Measurements from ENCODE around the gene KATNAL2. TPM values are rescaled to one million over a fixed set of nuclear protein-coding genes. Genes with fewer than 3 reads are reported as not detected.
A peak's percentile ranks its signal among the peaks of the same experiment; 100 is the strongest.

The KATNAL2 gene
- total RNA-seq, 2 donors from 2014 or later, result 0.88 to 2.0 TPM

GRCh38 chr18:47050468-47050867 is 133.1 kb downstream of the KATNAL2 start:
- DNase-seq (ENCODE audit: low spot score in 2 of 2) (peak in 1 of 2 donors; percentile 15), ATAC-seq (no peak)
- Mint-ChIP-seq H3K27ac (no peak overlapping the region), H3K36me3 (no peaks in the 10 kb centered on the region), H3K9me3 (no peaks in the 10 kb centered on the region)

- Mint-ChIP-seq H3K36me3 (no peaks in the 10 kb centered on the region), H3K27ac (no peak overlapping the region), H3K9me3 (no peaks in the 10 kb centered on the region)
- ATAC-seq (no peak), DNase-seq (ENCODE audit: low spot score in 2 of 2) (no peak)
These were observed 137.0 kb downstream of the KATNAL2 start for GRCh38 chr18:47054369-47054768.

- H3K36me3 Mint-ChIP-seq, result no peaks in the 10 kb centered on the region
- ATAC-seq (no peak), DNase-seq (ENCODE audit: low spot score in 2 of 2) (no peak)
- H3K9me3 Mint-ChIP-seq, result no peaks in the 10 kb centered on the region
- no peak overlapping the region for H3K27ac Mint-ChIP-seq
These were observed 145.1 kb downstream of the KATNAL2 start for GRCh38 chr18:47062471-47062870.

- Mint-ChIP-seq H3K9me3 (no peaks in the 10 kb centered on the region), H3K36me3 (no peaks in the 10 kb centered on the region), H3K27ac (no peak overlapping the region)
- ATAC-seq (no peak), DNase-seq (ENCODE audit: low spot score in 2 of 2) (no peak)
These were observed 145.7 kb downstream of the KATNAL2 start for GRCh38 chr18:47063096-47063495.

- Mint-ChIP-seq H3K36me3 (no peaks in the 10 kb centered on the region), H3K27ac (peak overlapping the region in 1 of 2 donors; percentile 25), H3K9me3 (no peaks in the 10 kb centered on the region)
- ATAC-seq, result no peak
- DNase-seq (ENCODE audit: low spot score in 2 of 2), result no peak
These were observed 150.2 kb downstream of the KATNAL2 start for GRCh38 chr18:47067648-47068047.

- ATAC-seq (no peak), DNase-seq (ENCODE audit: low spot score in 2 of 2) (no peak)
- no peak overlapping the region for H3K27ac Mint-ChIP-seq
- no peaks in the 10 kb centered on the region for H3K9me3 Mint-ChIP-seq
- H3K36me3 Mint-ChIP-seq, result no peaks in the 10 kb centered on the region
These were observed 157.9 kb downstream of the KATNAL2 start for GRCh38 chr18:47075098-47075883.

GRCh38 chr18:47077111-47077510 is 159.7 kb downstream of the KATNAL2 start:
- no peak for DNase-seq (ENCODE audit: low spot score in 2 of 2)
- no peak overlapping the region for H3K27ac Mint-ChIP-seq
- no peaks in the 10 kb centered on the region for H3K36me3 Mint-ChIP-seq
- no peaks in the 10 kb centered on the region for H3K9me3 Mint-ChIP-seq
- ATAC-seq, result no peak

GRCh38 chr18:47080872-47081271 is 163.5 kb downstream of the KATNAL2 start:
- H3K27ac Mint-ChIP-seq, result no peak overlapping the region
- no peaks in the 10 kb centered on the region for H3K9me3 Mint-ChIP-seq
- DNase-seq (ENCODE audit: low spot score in 2 of 2) (no peak), ATAC-seq (no peak)
- H3K36me3 Mint-ChIP-seq, result no peaks in the 10 kb centered on the region

GRCh38 chr18:47081578-47081977 is 164.2 kb downstream of the KATNAL2 start:
- Mint-ChIP-seq H3K27ac (no peak overlapping the region), H3K9me3 (no peaks in the 10 kb centered on the region)

GRCh38 chr18:47087676-47088075 is 170.3 kb downstream of the KATNAL2 start:
- no peak for DNase-seq (ENCODE audit: low spot score in 2 of 2)
- H3K9me3 Mint-ChIP-seq, result no peaks in the 10 kb centered on the region
- peaks cover 0 to 8% of the 10 kb centered on the region in 2 donors for H3K36me3 Mint-ChIP-seq
- ATAC-seq, result no peak
- H3K27ac Mint-ChIP-seq, result no peak overlapping the region

More at GRCh38 chr18:47081578-47081977, 164.2 kb downstream of the KATNAL2 start:
- DNase-seq (ENCODE audit: low spot score in 2 of 2) (no peak), ATAC-seq (no peak)
- no peaks in the 10 kb centered on the region for H3K36me3 Mint-ChIP-seq

- no peak overlapping the region for H3K27ac Mint-ChIP-seq
These were observed 178.4 kb downstream of the KATNAL2 start for GRCh38 chr18:47095810-47096209.

GRCh38 chr18:47100212-47100831 is 182.9 kb downstream of the KATNAL2 start:
- Mint-ChIP-seq H3K9me3 (no peaks in the 10 kb centered on the region), H3K36me3 (no peaks in the 10 kb centered on the region), H3K27ac (no peak overlapping the region)
- peak; percentile 66 to 72 for ATAC-seq
- DNase-seq (ENCODE audit: low spot score in 2 of 2), result peak; percentile 56 to 70

More at GRCh38 chr18:47095810-47096209, 178.4 kb downstream of the KATNAL2 start:
- no peak for ATAC-seq
- no peaks in the 10 kb centered on the region for H3K9me3 Mint-ChIP-seq
- no peaks in the 10 kb centered on the region for H3K36me3 Mint-ChIP-seq
- no peak for DNase-seq (ENCODE audit: low spot score in 2 of 2)

GRCh38 chr18:47108373-47108772 is 191.0 kb downstream of the KATNAL2 start:
- no peak for ATAC-seq
- Mint-ChIP-seq H3K36me3 (peaks cover 0 to 8% of the 10 kb centered on the region in 2 donors), H3K9me3 (no peaks in the 10 kb centered on the region), H3K27ac (no peak overlapping the region)
- no peak for DNase-seq (ENCODE audit: low spot score in 2 of 2)

GRCh38 chr18:47108998-47109405 is 191.6 kb downstream of the KATNAL2 start:
- Mint-ChIP-seq H3K9me3 (no peaks in the 10 kb centered on the region), H3K27ac (no peak overlapping the region), H3K36me3 (peaks cover 0 to 8% of the 10 kb centered on the region in 2 donors)
- ATAC-seq (no peak), DNase-seq (ENCODE audit: low spot score in 2 of 2) (no peak)

GRCh38 chr18:47109720-47110119 is 192.3 kb downstream of the KATNAL2 start:
- DNase-seq (ENCODE audit: low spot score in 2 of 2) (no peak), ATAC-seq (no peak)
- H3K27ac Mint-ChIP-seq, result peak overlapping the region in 1 of 2 donors; percentile 88
- no peaks in the 10 kb centered on the region for H3K9me3 Mint-ChIP-seq
- peaks cover 0 to 8% of the 10 kb centered on the region in 2 donors for H3K36me3 Mint-ChIP-seq

- H3K9me3 Mint-ChIP-seq, result no peaks in the 10 kb centered on the region
- peaks cover 0 to 8% of the 10 kb centered on the region in 2 donors for H3K36me3 Mint-ChIP-seq
- no peak for ATAC-seq
- no peak for DNase-seq (ENCODE audit: low spot score in 2 of 2)
- no peak overlapping the region for H3K27ac Mint-ChIP-seq
These were observed 193.3 kb downstream of the KATNAL2 start for GRCh38 chr18:47110492-47111274.

All from activated naive CD4-positive, alpha-beta T cell treated with anti-CD3 and anti-CD28 coated beads, Interleukin-2, amount 50 U/mL, for 72 hours (primary cell).